RWPE2 (cell line): ENCODE data around the gene VWA2.

ENCODE experiments used
- ATAC-seq: fragments of 200-7000 bp; cut with Tn5 transposase; 3 replicates; pipeline ENCODE4 v1.9.1; 2021; ENCODE audit warnings: low read depth
- DNase-seq: peaks from one replicate; pipeline ENCODE4 v3.0.0-alpha.2; 2020; ENCODE audit warnings: low spot score
- H3K27ac ChIP-seq: fragments of 450-650 bp; 2 replicates; pipeline ENCODE4 v1.5.1; 2017; ENCODE audit warnings: mild to moderate bottlenecking; ENCODE audit not compliant: poor library complexity, severe bottlenecking
- H3K27me3 ChIP-seq: fragments of 250-450 bp; sonication (Bioruptor Pico); 2 replicates; pipeline ENCODE4 v1.5.1; 2021; ENCODE audit warnings: mild to moderate bottlenecking, moderate library complexity; ENCODE audit not compliant: insufficient read depth, poor library complexity, severe bottlenecking
- H3K36me3 ChIP-seq: fragments of 250-450 bp; sonication (Bioruptor Pico); 2 replicates; pipeline ENCODE4 v1.5.1; 2020; ENCODE audit warnings: low read depth, mild to moderate bottlenecking, moderate library complexity
- H3K4me1 ChIP-seq: fragments of 250-450 bp; sonication (Bioruptor Pico); 2 replicates; pipeline ENCODE4 v1.5.1; 2021; ENCODE audit warnings: mild to moderate bottlenecking, moderate library complexity; ENCODE audit not compliant: insufficient read depth, poor library complexity, severe bottlenecking
- H3K4me3 ChIP-seq: fragments of 250-450 bp; sonication (Bioruptor Pico); 2 replicates; pipeline ENCODE4 v1.5.1; 2021; ENCODE audit warnings: mild to moderate bottlenecking, moderate library complexity; ENCODE audit not compliant: severe bottlenecking
- H3K9me3 ChIP-seq: fragments of 250-450 bp; sonication (Bioruptor Pico); 2 replicates; pipeline ENCODE4 v1.5.1; 2021; ENCODE audit warnings: mild to moderate bottlenecking, moderate library complexity; ENCODE audit not compliant: severe bottlenecking
- CTCF ChIP-seq: fragments of 450-650 bp; IDR thresholded peaks from one replicate; pipeline ENCODE4 v1.5.1; 2017; ENCODE audit warnings: mild to moderate bottlenecking, moderate library complexity; ENCODE audit not compliant: poor library complexity, severe bottlenecking

The VWA2 gene

GRCh38 chr10:114220281-114220680 lies 18.8 kb upstream of the VWA2 start:
- no peak for TF ChIP-seq CTCF
- H3K4me1 ChIP-seq: no peaks in the 10 kb centered on the region
- no peak overlapping the region for H3K4me3 ChIP-seq
- H3K27me3 ChIP-seq: no peaks in the 10 kb centered on the region
- no peak overlapping the region for H3K27ac ChIP-seq
- no peaks in the 10 kb centered on the region for H3K36me3 ChIP-seq
- no peak for ATAC-seq
- no peaks in the 10 kb centered on the region for H3K9me3 ChIP-seq
- DNase-seq: no peak

GRCh38 chr10:114221235-114221634 lies 17.8 kb upstream of the VWA2 start:
- H3K27ac ChIP-seq: no peak overlapping the region
- ATAC-seq: no peak
- H3K4me3 ChIP-seq: no peak overlapping the region
- TF ChIP-seq CTCF: no peak
- H3K4me1 ChIP-seq: no peaks in the 10 kb centered on the region
- no peak for DNase-seq
- H3K9me3 ChIP-seq: no peaks in the 10 kb centered on the region
- no peaks in the 10 kb centered on the region for H3K36me3 ChIP-seq
- no peaks in the 10 kb centered on the region for H3K27me3 ChIP-seq

GRCh38 chr10:114223066-114223465 lies 16.0 kb upstream of the VWA2 start:
- Histone ChIP-seq H3K4me3 (no peak overlapping the region), H3K36me3 (no peaks in the 10 kb centered on the region), H3K27me3 (no peaks in the 10 kb centered on the region), H3K4me1 (no peaks in the 10 kb centered on the region), H3K27ac (no peak overlapping the region), H3K9me3 (no peaks in the 10 kb centered on the region)
- DNase-seq (no peak), ATAC-seq (no peak)
- TF ChIP-seq CTCF: no peak

- H3K4me3 ChIP-seq: no peak overlapping the region
- ATAC-seq (no peak), DNase-seq (no peak)
- no peaks in the 10 kb centered on the region for H3K27me3 ChIP-seq
- H3K27ac ChIP-seq: no peak overlapping the region
- H3K9me3 ChIP-seq: no peaks in the 10 kb centered on the region
- TF ChIP-seq CTCF: no peak
- H3K36me3 ChIP-seq: no peaks in the 10 kb centered on the region
- H3K4me1 ChIP-seq: no peaks in the 10 kb centered on the region
These were observed 10.9 kb upstream of the VWA2 start for GRCh38 chr10:114228156-114228555.

GRCh38 chr10:114232561-114233176 lies 6.4 kb upstream of the VWA2 start:
- H3K27ac ChIP-seq: no peak overlapping the region
- H3K9me3 ChIP-seq: no peaks in the 10 kb centered on the region
- ATAC-seq (no peak), DNase-seq (no peak)
- TF ChIP-seq CTCF: no peak
- H3K4me1 ChIP-seq: no peaks in the 10 kb centered on the region
- no peaks in the 10 kb centered on the region for H3K36me3 ChIP-seq
- H3K27me3 ChIP-seq: no peaks in the 10 kb centered on the region
- no peak overlapping the region for H3K4me3 ChIP-seq
